MV-4-11 (cell line): Measurements from ENCODE around the gene RPRD1A.
A peak's percentile ranks its signal among the peaks of the same experiment; 100 is the strongest.
"Not testable (repeated sequence)": the region's sequence is repeated elsewhere in the genome, so short reads cannot be mapped to it uniquely, and the experiment has no call there.

ENCODE experiments used
- DNase-seq: peaks from one replicate; lab custom pipeline; 2025; lab: John Stamatoyannopoulos, UW

RPRD1A gene

GRCh38 chr18:36077764-36078163 is 10.4 kb upstream of the RPRD1A start:
- DNase-seq = not testable (repeated sequence)

- peak; percentile 86 for DNase-seq
Measured at GRCh38 chr18:36075862-36076587, 8.7 kb upstream of the RPRD1A start.

- DNase-seq = no peak
Measured at GRCh38 chr18:36074435-36074834, 7.1 kb upstream of the RPRD1A start.

GRCh38 chr18:36073676-36074075 is 6.3 kb upstream of the RPRD1A start:
- no peak for DNase-seq

GRCh38 chr18:36072406-36072805 is 5.0 kb upstream of the RPRD1A start:
- not testable (repeated sequence) for DNase-seq

- no peak for DNase-seq
Measured at GRCh38 chr18:36066686-36067054, 689 bp downstream of the RPRD1A start.

GRCh38 chr18:36066001-36066400 is 1.4 kb downstream of the RPRD1A start:
- DNase-seq = no peak

GRCh38 chr18:36064809-36065079 is 2.6 kb downstream of the RPRD1A start:
- not testable (repeated sequence) for DNase-seq

GRCh38 chr18:36064027-36064808 is 3.1 kb downstream of the RPRD1A start:
- DNase-seq = no peak

GRCh38 chr18:36058674-36059073 is 8.7 kb downstream of the RPRD1A start:
- DNase-seq = no peak

- DNase-seq = no peak
Measured at GRCh38 chr18:36051760-36052159, 15.6 kb downstream of the RPRD1A start.

- no peak for DNase-seq
Measured at GRCh38 chr18:36050479-36050878, 16.9 kb downstream of the RPRD1A start.

GRCh38 chr18:36047521-36047920 is 19.8 kb downstream of the RPRD1A start:
- no peak for DNase-seq

GRCh38 chr18:36046898-36047297 is 20.5 kb downstream of the RPRD1A start:
- no peak for DNase-seq

GRCh38 chr18:36045241-36045991 is 21.9 kb downstream of the RPRD1A start:
- DNase-seq = no peak

GRCh38 chr18:36043153-36043552 is 24.2 kb downstream of the RPRD1A start:
- no peak for DNase-seq

- no peak for DNase-seq
Measured at GRCh38 chr18:36041146-36041545, 26.2 kb downstream of the RPRD1A start.

- no peak for DNase-seq
Measured at GRCh38 chr18:36038102-36038663, 29.2 kb downstream of the RPRD1A start.

- DNase-seq = no peak
Measured at GRCh38 chr18:36035253-36035652, 32.1 kb downstream of the RPRD1A start.

GRCh38 chr18:36034299-36034895 is 33.0 kb downstream of the RPRD1A start:
- DNase-seq = no peak

GRCh38 chr18:36031903-36032302 is 35.5 kb downstream of the RPRD1A start:
- no peak for DNase-seq

GRCh38 chr18:36031407-36031806 is 36.0 kb downstream of the RPRD1A start:
- peak; percentile 83 for DNase-seq
